Measurements from ENCODE around the gene PHAF1. TPM values are rescaled to one million over a fixed set of nuclear protein-coding genes. Genes with fewer than 3 reads are reported as not detected.

Gene PHAF1
- total RNA-seq, 2 donors from 2014 or later = 10.3 TPM

- H3K36me3 ChIP-seq = peaks cover 40% of the 10 kb centered on the region
- TF ChIP-seq CTCF (IDR thresholded peaks at IDR 0.05) = no peak
- peaks cover 0 to 18% of the 10 kb centered on the region in 2 donors for H3K4me1 ChIP-seq
- no peak overlapping the region for H3K27ac ChIP-seq
- no peak overlapping the region for H3K4me3 ChIP-seq
- H3K27me3 ChIP-seq = no peaks in the 10 kb centered on the region
- H3K9me3 ChIP-seq = no peaks in the 10 kb centered on the region
- no peak for DNase-seq (ENCODE audit: low spot score)
Observed at GRCh38 chr16:67148656-67149275, 39.0 kb downstream of the PHAF1 start.

GRCh38 chr16:67149276-67150046 is 39.7 kb downstream of the PHAF1 start:
- Histone ChIP-seq H3K36me3 (peaks cover 33% of the 10 kb centered on the region), H3K9me3 (no peaks in the 10 kb centered on the region), H3K27me3 (no peaks in the 10 kb centered on the region), H3K27ac (peak overlapping the region; percentile 86 to 93), H3K4me1 (peaks cover 0 to 18% of the 10 kb centered on the region in 2 donors), H3K4me3 (no peak overlapping the region)
- no peak for DNase-seq (ENCODE audit: low spot score)
- TF ChIP-seq CTCF (IDR thresholded peaks at IDR 0.05) = no peak

- no peak for DNase-seq (ENCODE audit: low spot score)
- H3K36me3 ChIP-seq = peaks cover 25% of the 10 kb centered on the region
- peak overlapping the region; percentile 62 to 71 for H3K4me3 ChIP-seq
- no peak for TF ChIP-seq CTCF (IDR thresholded peaks at IDR 0.05)
- H3K9me3 ChIP-seq = no peaks in the 10 kb centered on the region
- H3K4me1 ChIP-seq = peaks cover 0 to 26% of the 10 kb centered on the region in 2 donors
- H3K27ac ChIP-seq = peak overlapping the region; percentile 86 to 93
- no peaks in the 10 kb centered on the region for H3K27me3 ChIP-seq
Observed at GRCh38 chr16:67150047-67150832, 40.5 kb downstream of the PHAF1 start.

- H3K9me3 ChIP-seq = no peaks in the 10 kb centered on the region
- H3K27me3 ChIP-seq = no peaks in the 10 kb centered on the region
- peak within 1 kb of the TSS; percentile 62 to 71 for H3K4me3 ChIP-seq
- H3K36me3 ChIP-seq = peaks cover 18% of the 10 kb centered on the region
- peak; percentile 83 for DNase-seq (ENCODE audit: low spot score)
- H3K27ac ChIP-seq = peak within 1 kb of the TSS; percentile 86 to 93
- no peak for TF ChIP-seq CTCF (IDR thresholded peaks at IDR 0.05)
- H3K4me1 ChIP-seq = peaks cover 0 to 33% of the 10 kb centered on the region in 2 donors
Observed at GRCh38 chr16:67150833-67151396, 41.2 kb downstream of the PHAF1 start, which contains the start of gene B3GNT9. Gene B3GNT9, minus strand, starts transcription at chr16:67150998. Its CDS starts 513 bp downstream, at chr16:67150485.

- Histone ChIP-seq H3K9me3 (no peaks in the 10 kb centered on the region), H3K27me3 (no peaks in the 10 kb centered on the region), H3K4me3 (peak overlapping the region; percentile 62 to 71), H3K36me3 (peaks cover 12% of the 10 kb centered on the region), H3K27ac (peak overlapping the region; percentile 86 to 93), H3K4me1 (peaks cover 0 to 33% of the 10 kb centered on the region in 2 donors)
- no peak for TF ChIP-seq CTCF (IDR thresholded peaks at IDR 0.05)
- no peak for DNase-seq (ENCODE audit: low spot score)
Observed at GRCh38 chr16:67151431-67152097, 41.8 kb downstream of the PHAF1 start.

Measured in right atrium auricular region (tissue), 2 donors.